Measurements from ENCODE around the gene NGEF. TPM values are rescaled to one million over a fixed set of nuclear protein-coding genes. Genes with fewer than 3 reads are reported as not detected.

The NGEF gene
- total and polyA plus RNA-seq, 4 donors = 10.6 to 22.6 (median 10.8) TPM

DNA sequence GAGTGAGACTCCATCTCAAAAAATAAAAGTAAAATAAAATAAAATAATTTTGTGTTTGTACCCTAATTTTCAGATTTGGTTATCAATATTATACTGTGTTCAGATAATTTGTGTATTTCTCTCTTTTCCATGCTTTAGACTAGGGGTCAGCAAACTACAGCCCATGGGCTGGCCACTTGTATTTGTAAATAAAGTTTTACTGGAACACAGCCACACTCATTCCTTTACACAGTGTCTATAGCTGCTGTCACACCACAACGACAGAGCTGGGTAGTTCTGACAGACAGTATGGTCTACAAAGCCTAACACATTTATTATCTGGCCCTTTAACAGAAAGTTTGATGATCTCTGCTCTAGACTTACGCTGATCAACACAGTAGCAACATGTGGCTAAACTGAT, 99.2 kb downstream of the NGEF start:
- Histone ChIP-seq H3K36me3 (ENCODE audit: control insufficient read depth in 4 of 4, insufficient read depth in 3 of 4, low read depth in 1 of 4, low read length in 3 of 4) (peaks cover 3 to 8% (median 6%) of the 10 kb centered on the region in 4 donors), H3K27me3 (ENCODE audit: control insufficient read depth in 4 of 4, insufficient read depth in 4 of 4, low read length in 3 of 4) (no peaks in the 10 kb centered on the region), H3K27ac (ENCODE audit: low read depth in 1 of 2, low read length in 2 of 2) (no peak overlapping the region), H3K9me3 (ENCODE audit: control insufficient read depth in 4 of 4, low read length in 3 of 4) (peaks cover 0 to 7% (median 2%) of the 10 kb centered on the region in 4 donors), H3K9ac (ENCODE audit: low read depth in 1 of 2, low read length in 2 of 2) (no peak overlapping the region), H3K4me3 (ENCODE audit: low read depth in 1 of 3, low read length in 3 of 3) (no peak overlapping the region), H3K4me1 (ENCODE audit: control insufficient read depth in 4 of 4, insufficient read depth in 4 of 4, low read length in 3 of 4) (no peaks in the 10 kb centered on the region)
- no peak for DNase-seq (ENCODE audit: low spot score)
- 63% methylated on average over 2 of the region's 2 CpGs for WGBS
- TF ChIP-seq EGR1 (IDR thresholded peaks at IDR 0.05; ENCODE audit: low read depth in 2 of 2) = no peak
- no peak for TF ChIP-seq NR2F2 (IDR thresholded peaks at IDR 0.05)
- TF ChIP-seq FOXA1 (IDR thresholded peaks at IDR 0.05) = no peak
- no peak for TF ChIP-seq SP1 (IDR thresholded peaks at IDR 0.05)
- TF ChIP-seq TAF1 (conservative IDR thresholded peaks at IDR 0.05) = no peak
- TF ChIP-seq RXRA (IDR thresholded peaks at IDR 0.05) = no peak
- TF ChIP-seq FOXA2 (IDR thresholded peaks at IDR 0.05) = no peak
- TF ChIP-seq, protein P1, sequence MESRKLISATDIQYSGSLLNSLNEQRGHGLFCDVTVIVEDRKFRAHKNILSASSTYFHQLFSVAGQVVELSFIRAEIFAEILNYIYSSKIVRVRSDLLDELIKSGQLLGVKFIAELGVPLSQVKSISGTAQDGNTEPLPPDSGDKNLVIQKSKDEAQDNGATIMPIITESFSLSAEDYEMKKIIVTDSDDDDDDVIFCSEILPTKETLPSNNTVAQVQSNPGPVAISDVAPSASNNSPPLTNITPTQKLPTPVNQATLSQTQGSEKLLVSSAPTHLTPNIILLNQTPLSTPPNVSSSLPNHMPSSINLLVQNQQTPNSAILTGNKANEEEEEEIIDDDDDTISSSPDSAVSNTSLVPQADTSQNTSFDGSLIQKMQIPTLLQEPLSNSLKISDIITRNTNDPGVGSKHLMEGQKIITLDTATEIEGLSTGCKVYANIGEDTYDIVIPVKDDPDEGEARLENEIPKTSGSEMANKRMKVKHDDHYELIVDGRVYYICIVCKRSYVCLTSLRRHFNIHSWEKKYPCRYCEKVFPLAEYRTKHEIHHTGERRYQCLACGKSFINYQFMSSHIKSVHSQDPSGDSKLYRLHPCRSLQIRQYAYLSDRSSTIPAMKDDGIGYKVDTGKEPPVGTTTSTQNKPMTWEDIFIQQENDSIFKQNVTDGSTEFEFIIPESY (IDR thresholded peaks at IDR 0.05) = no peak
- no peak for TF ChIP-seq HNF4A (conservative IDR thresholded peaks at IDR 0.05)
- TF ChIP-seq, protein P2, sequence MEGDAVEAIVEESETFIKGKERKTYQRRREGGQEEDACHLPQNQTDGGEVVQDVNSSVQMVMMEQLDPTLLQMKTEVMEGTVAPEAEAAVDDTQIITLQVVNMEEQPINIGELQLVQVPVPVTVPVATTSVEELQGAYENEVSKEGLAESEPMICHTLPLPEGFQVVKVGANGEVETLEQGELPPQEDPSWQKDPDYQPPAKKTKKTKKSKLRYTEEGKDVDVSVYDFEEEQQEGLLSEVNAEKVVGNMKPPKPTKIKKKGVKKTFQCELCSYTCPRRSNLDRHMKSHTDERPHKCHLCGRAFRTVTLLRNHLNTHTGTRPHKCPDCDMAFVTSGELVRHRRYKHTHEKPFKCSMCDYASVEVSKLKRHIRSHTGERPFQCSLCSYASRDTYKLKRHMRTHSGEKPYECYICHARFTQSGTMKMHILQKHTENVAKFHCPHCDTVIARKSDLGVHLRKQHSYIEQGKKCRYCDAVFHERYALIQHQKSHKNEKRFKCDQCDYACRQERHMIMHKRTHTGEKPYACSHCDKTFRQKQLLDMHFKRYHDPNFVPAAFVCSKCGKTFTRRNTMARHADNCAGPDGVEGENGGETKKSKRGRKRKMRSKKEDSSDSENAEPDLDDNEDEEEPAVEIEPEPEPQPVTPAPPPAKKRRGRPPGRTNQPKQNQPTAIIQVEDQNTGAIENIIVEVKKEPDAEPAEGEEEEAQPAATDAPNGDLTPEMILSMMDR (IDR thresholded peaks at IDR 0.05; ENCODE audit: low read depth, low read length, missing input control) = no peak
- TF ChIP-seq HNF4G (IDR thresholded peaks at IDR 0.05) = no peak
- TF ChIP-seq YY1 (IDR thresholded peaks at IDR 0.05) = no peak
- TF ChIP-seq, protein P3, sequence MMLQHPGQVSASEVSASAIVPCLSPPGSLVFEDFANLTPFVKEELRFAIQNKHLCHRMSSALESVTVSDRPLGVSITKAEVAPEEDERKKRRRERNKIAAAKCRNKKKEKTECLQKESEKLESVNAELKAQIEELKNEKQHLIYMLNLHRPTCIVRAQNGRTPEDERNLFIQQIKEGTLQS (IDR thresholded peaks at IDR 0.05) = no peak
- TF ChIP-seq, protein P4, sequence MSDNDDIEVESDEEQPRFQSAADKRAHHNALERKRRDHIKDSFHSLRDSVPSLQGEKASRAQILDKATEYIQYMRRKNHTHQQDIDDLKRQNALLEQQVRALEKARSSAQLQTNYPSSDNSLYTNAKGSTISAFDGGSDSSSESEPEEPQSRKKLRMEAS (IDR thresholded peaks at IDR 0.05) = no peak
- TF ChIP-seq, protein P5, sequence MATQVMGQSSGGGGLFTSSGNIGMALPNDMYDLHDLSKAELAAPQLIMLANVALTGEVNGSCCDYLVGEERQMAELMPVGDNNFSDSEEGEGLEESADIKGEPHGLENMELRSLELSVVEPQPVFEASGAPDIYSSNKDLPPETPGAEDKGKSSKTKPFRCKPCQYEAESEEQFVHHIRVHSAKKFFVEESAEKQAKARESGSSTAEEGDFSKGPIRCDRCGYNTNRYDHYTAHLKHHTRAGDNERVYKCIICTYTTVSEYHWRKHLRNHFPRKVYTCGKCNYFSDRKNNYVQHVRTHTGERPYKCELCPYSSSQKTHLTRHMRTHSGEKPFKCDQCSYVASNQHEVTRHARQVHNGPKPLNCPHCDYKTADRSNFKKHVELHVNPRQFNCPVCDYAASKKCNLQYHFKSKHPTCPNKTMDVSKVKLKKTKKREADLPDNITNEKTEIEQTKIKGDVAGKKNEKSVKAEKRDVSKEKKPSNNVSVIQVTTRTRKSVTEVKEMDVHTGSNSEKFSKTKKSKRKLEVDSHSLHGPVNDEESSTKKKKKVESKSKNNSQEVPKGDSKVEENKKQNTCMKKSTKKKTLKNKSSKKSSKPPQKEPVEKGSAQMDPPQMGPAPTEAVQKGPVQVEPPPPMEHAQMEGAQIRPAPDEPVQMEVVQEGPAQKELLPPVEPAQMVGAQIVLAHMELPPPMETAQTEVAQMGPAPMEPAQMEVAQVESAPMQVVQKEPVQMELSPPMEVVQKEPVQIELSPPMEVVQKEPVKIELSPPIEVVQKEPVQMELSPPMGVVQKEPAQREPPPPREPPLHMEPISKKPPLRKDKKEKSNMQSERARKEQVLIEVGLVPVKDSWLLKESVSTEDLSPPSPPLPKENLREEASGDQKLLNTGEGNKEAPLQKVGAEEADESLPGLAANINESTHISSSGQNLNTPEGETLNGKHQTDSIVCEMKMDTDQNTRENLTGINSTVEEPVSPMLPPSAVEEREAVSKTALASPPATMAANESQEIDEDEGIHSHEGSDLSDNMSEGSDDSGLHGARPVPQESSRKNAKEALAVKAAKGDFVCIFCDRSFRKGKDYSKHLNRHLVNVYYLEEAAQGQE (IDR thresholded peaks at IDR 0.05) = no peak

DNA sequence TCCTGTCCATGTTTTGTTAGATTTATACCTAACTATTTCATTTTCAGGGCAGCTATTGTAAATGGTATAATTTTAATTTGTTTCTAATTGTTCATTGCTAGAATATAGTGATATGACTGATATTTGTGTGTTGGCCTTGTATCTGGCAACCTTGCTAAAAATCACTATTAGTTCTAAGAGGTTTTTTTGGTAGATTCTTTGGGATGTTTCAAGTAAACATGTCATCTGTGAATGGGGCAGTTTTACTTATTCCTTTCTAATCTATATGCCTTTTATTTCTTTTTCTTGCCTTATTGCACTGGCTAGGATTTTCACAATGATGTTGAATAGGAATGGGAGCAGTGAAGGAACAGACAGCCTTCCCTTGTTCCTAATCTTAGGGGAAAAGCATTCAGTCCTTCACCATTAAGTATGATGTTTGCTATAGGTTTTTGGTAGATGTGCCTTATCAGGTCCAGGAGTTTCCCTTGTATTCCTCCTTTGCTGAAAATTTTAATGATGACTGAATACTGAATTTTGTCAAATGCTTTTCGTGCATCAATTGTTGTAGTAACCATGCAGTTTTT, 101.3 kb downstream of the NGEF start:
- no peak for DNase-seq (ENCODE audit: low spot score)
- no peak for TF ChIP-seq EGR1 (IDR thresholded peaks at IDR 0.05; ENCODE audit: low read depth in 2 of 2)
- 76% methylated on average over 1 of the region's 1 CpG for WGBS
- Histone ChIP-seq H3K4me3 (ENCODE audit: low read depth in 1 of 3, low read length in 3 of 3) (no peak overlapping the region), H3K9me3 (ENCODE audit: control insufficient read depth in 4 of 4, low read length in 3 of 4) (peaks cover 0 to 7% (median 2%) of the 10 kb centered on the region in 4 donors), H3K27me3 (ENCODE audit: control insufficient read depth in 4 of 4, insufficient read depth in 4 of 4, low read length in 3 of 4) (no peaks in the 10 kb centered on the region), H3K4me1 (ENCODE audit: control insufficient read depth in 4 of 4, insufficient read depth in 4 of 4, low read length in 3 of 4) (no peaks in the 10 kb centered on the region), H3K9ac (ENCODE audit: low read depth in 1 of 2, low read length in 2 of 2) (no peak overlapping the region), H3K36me3 (ENCODE audit: control insufficient read depth in 4 of 4, insufficient read depth in 3 of 4, low read depth in 1 of 4, low read length in 3 of 4) (peaks cover under 1 to 7% (median 5%) of the 10 kb centered on the region in 4 donors), H3K27ac (ENCODE audit: low read depth in 1 of 2, low read length in 2 of 2) (no peak overlapping the region)
